ENCODE data around the gene PPIP5K1. TPM values are rescaled to one million over a fixed set of nuclear protein-coding genes. Genes with fewer than 3 reads are reported as not detected.

PPIP5K1 gene
- total RNA-seq, 1 donor from 2014 or later: 64.1 TPM

DNA sequence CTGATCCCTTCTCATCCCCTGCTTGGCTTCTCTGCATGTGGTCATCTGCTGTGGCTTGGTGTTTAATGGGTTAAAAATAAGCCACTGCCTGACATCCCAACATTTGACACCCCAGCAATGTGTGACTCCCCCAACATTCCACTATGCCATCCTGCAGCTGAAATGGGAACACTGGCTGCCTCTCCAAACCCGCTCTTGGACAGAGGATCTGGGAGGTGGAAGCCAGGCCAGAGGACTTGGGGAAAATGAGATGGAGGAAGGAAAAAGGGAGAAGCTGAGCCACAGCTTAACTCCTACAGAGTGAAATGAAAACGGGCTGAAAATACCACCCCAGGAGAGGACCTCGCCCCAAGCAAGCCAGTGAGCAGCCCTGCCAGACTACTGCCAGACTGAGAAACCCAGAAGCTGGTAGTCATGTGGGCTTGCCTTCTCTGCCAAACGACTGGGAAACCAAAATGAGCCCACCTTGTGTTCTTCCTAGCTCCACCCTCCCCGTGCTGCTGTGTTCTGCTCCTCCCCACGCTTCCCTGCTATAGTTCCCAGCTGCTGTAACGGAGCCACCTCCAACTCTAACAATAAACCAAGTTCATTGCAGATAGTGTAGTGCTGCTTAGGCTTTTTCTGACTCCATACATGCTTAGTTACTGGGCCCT, 58.9 kb downstream of the PPIP5K1 start:
- H3K4me3 Mint-ChIP-seq: no peak overlapping the region
- no peak overlapping the region for H3K27ac Mint-ChIP-seq
- peaks cover 5% of the 10 kb centered on the region for H3K36me3 Mint-ChIP-seq (ENCODE audit: low read depth)
- no peaks in the 10 kb centered on the region for H3K9me3 Mint-ChIP-seq
- no peak for DNase-seq (ENCODE audit: low spot score)
- peaks cover 4% of the 10 kb centered on the region for H3K4me1 Mint-ChIP-seq (ENCODE audit: low read depth)
- intact Hi-C loops (cut with micrococcal nuclease): no loop called here
- H3K27me3 Mint-ChIP-seq (ENCODE audit: insufficient read depth): peaks cover 2% of the 10 kb centered on the region

DNA sequence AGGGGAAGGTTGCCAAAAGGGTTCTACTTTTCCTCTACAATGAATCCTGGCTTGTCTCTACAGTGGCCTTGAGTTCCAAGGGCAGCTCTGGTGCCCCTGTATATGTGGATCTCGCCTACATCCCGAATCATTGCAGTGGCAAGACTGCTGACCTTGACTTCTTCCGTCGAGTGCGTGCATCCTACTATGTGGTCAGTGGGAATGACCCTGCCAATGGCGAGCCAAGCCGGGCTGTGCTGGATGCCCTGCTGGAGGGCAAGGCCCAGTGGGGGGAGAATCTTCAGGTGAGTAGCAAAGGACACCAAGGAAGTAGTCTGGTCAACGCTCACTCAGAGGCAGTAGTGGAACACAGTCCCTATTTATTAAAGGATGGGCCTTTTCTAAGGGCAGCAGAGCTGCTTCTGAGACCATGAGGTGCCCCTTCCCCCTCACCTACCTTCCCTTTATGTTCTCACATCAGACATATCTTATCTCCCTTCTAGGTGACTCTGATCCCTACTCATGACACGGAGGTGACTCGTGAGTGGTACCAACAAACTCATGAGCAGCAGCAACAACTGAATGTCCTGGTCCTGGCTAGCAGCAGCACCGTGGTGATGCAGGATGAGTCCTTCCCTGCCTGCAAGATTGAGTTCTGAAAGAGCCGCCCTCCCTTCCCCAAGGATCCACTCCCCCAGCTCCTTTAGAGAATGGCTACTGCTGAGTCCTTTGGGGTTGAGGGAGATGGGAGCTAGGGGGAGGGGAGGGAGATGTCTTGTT, 60.2 kb downstream of the PPIP5K1 start:
- H3K27ac Mint-ChIP-seq: no peak overlapping the region
- intact Hi-C loops (cut with micrococcal nuclease): no loop called here

DNA sequence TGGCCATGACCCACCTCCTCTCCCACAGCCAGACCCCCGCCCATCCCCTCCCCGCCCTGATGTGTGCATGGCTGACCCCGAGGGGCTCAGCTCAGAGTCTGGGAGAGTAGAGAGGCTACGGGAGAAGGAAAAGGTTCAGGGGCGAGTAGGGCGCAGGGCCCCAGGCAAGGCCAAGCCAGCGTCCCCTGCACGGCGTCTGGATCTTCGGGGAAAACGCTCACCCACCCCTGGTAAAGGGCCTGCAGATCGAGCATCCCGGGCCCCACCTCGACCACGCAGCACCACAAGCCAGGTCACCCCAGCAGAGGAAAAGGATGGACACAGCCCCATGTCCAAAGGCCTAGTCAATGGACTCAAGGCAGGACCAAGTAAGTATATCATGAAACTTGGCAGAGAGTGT, 60.9 kb downstream of the PPIP5K1 start:
- intact Hi-C loops (cut with micrococcal nuclease): no loop called here

More for the DNA sequence above, 60.2 kb downstream of the PPIP5K1 start:
- Mint-ChIP-seq H3K36me3 (ENCODE audit: low read depth) (peaks cover 5% of the 10 kb centered on the region), H3K4me3 (no peak overlapping the region), H3K4me1 (ENCODE audit: low read depth) (peaks cover 17% of the 10 kb centered on the region), H3K27me3 (ENCODE audit: insufficient read depth) (peaks cover 2% of the 10 kb centered on the region), H3K9me3 (no peaks in the 10 kb centered on the region)
- no peak for DNase-seq (ENCODE audit: low spot score)

DNA sequence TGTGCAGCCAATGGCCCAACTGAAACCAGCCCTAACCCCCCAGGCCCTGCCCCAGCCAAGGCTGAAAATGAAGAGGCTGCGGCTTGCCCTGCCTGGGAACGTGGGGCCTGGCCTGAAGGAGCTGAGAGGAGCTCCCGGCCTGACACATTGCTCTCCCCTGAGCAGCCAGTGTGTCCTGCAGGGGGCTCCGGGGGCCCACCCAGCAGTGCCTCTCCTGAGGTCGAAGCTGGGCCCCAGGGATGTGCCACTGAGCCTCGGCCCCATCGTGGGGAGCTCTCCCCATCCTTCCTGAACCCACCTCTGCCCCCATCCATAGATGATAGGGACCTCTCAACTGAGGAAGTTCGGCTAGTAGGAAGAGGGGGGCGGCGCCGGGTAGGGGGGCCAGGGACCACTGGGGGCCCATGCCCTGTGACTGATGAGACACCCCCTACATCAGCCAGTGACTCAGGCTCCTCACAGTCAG, 61.4 kb downstream of the PPIP5K1 start:
- H3K36me3 Mint-ChIP-seq (ENCODE audit: low read depth): peaks cover 5% of the 10 kb centered on the region
- intact Hi-C loops (cut with micrococcal nuclease): no loop called here
- H3K9me3 Mint-ChIP-seq: no peaks in the 10 kb centered on the region
- H3K27me3 Mint-ChIP-seq (ENCODE audit: insufficient read depth): peaks cover 2% of the 10 kb centered on the region
- H3K4me3 Mint-ChIP-seq: no peak overlapping the region
- no peak for DNase-seq (ENCODE audit: low spot score)
- H3K27ac Mint-ChIP-seq: no peak overlapping the region
- peaks cover 18% of the 10 kb centered on the region for H3K4me1 Mint-ChIP-seq (ENCODE audit: low read depth)

More for the DNA sequence above, 60.9 kb downstream of the PPIP5K1 start:
- Mint-ChIP-seq H3K27me3 (ENCODE audit: insufficient read depth) (peaks cover 2% of the 10 kb centered on the region), H3K4me1 (ENCODE audit: low read depth) (peaks cover 18% of the 10 kb centered on the region), H3K36me3 (ENCODE audit: low read depth) (peaks cover 5% of the 10 kb centered on the region), H3K27ac (no peak overlapping the region), H3K9me3 (no peaks in the 10 kb centered on the region), H3K4me3 (no peak overlapping the region)
- no peak for DNase-seq (ENCODE audit: low spot score)

- Mint-ChIP-seq H3K4me1 (ENCODE audit: low read depth) (peaks cover 18% of the 10 kb centered on the region), H3K9me3 (no peaks in the 10 kb centered on the region), H3K27me3 (ENCODE audit: insufficient read depth) (peaks cover 2% of the 10 kb centered on the region), H3K4me3 (no peak overlapping the region), H3K36me3 (ENCODE audit: low read depth) (peaks cover 8% of the 10 kb centered on the region), H3K27ac (no peak overlapping the region)
- intact Hi-C loops (cut with micrococcal nuclease): no loop called here
- no peak for DNase-seq (ENCODE audit: low spot score)
Measured at GRCh38 chr15:43527802-43528541, 62.0 kb downstream of the PPIP5K1 start.

DNA sequence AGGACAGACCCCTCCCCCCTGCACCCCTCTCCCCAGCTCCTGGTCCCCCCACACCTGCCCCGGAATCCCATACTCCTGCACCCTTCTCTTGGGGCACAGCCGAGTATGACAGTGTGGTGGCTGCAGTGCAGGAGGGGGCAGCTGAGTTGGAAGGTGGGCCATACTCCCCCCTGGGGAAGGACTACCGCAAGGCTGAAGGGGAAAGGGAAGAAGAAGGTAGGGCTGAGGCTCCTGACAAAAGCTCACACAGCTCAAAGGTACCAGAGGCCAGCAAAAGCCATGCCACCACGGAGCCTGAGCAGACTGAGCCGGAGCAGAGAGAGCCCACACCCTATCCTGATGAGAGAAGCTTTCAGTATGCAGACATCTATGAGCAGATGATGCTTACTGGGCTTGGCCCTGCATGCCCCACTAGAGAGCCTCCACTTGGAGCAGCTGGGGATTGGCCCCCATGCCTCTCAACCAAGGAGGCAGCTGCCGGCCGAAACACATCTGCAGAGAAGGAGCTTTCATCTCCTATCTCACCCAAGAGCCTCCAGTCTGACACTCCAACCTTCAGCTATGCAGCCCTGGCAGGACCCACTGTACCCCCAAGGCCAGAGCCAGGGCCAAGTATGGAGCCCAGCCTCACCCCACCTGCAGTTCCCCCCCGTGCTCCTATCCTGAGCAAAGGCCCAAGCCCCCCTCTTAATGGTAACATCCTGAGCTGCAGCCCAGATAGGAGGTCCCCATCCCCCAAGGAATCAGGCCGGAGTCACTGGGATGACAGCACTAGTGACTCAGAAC, 62.8 kb downstream of the PPIP5K1 start:
- H3K4me1 Mint-ChIP-seq (ENCODE audit: low read depth): peaks cover 18% of the 10 kb centered on the region
- H3K4me3 Mint-ChIP-seq: no peak overlapping the region
- DNase-seq (ENCODE audit: low spot score): no peak
- peaks cover 14% of the 10 kb centered on the region for H3K36me3 Mint-ChIP-seq (ENCODE audit: low read depth)
- H3K27ac Mint-ChIP-seq: no peak overlapping the region
- H3K9me3 Mint-ChIP-seq: no peaks in the 10 kb centered on the region
- intact Hi-C loops (cut with micrococcal nuclease): no loop called here
- peaks cover 2% of the 10 kb centered on the region for H3K27me3 Mint-ChIP-seq (ENCODE audit: insufficient read depth)

- peaks cover 18% of the 10 kb centered on the region for H3K36me3 Mint-ChIP-seq (ENCODE audit: low read depth)
- DNase-seq (ENCODE audit: low spot score): no peak
- H3K27me3 Mint-ChIP-seq (ENCODE audit: insufficient read depth): peaks cover 2% of the 10 kb centered on the region
- peaks cover 18% of the 10 kb centered on the region for H3K4me1 Mint-ChIP-seq (ENCODE audit: low read depth)
- H3K9me3 Mint-ChIP-seq: no peaks in the 10 kb centered on the region
- intact Hi-C loops (cut with micrococcal nuclease): no loop called here
- no peak overlapping the region for H3K27ac Mint-ChIP-seq
- no peak overlapping the region for H3K4me3 Mint-ChIP-seq
Measured at GRCh38 chr15:43526261-43526930, 63.6 kb downstream of the PPIP5K1 start.

GRCh38 chr15:43525131-43525530, 64.9 kb downstream of the PPIP5K1 start:
- no peak for DNase-seq (ENCODE audit: low spot score)
- no peak overlapping the region for H3K4me3 Mint-ChIP-seq
- H3K27me3 Mint-ChIP-seq (ENCODE audit: insufficient read depth): peaks cover 2% of the 10 kb centered on the region
- intact Hi-C loops (cut with micrococcal nuclease): no loop called here
- H3K9me3 Mint-ChIP-seq: no peaks in the 10 kb centered on the region
- H3K36me3 Mint-ChIP-seq (ENCODE audit: low read depth): peaks cover 23% of the 10 kb centered on the region
- H3K4me1 Mint-ChIP-seq (ENCODE audit: low read depth): peaks cover 18% of the 10 kb centered on the region
- H3K27ac Mint-ChIP-seq: peak overlapping the region; percentile 15

GRCh38 chr15:43524254-43524845, 65.7 kb downstream of the PPIP5K1 start:
- peaks cover 18% of the 10 kb centered on the region for H3K4me1 Mint-ChIP-seq (ENCODE audit: low read depth)
- no peak overlapping the region for H3K27ac Mint-ChIP-seq
- H3K4me3 Mint-ChIP-seq: no peak overlapping the region
- DNase-seq (ENCODE audit: low spot score): no peak
- intact Hi-C loops (cut with micrococcal nuclease): no loop called here
- peaks cover 19% of the 10 kb centered on the region for H3K36me3 Mint-ChIP-seq (ENCODE audit: low read depth)
- H3K27me3 Mint-ChIP-seq (ENCODE audit: insufficient read depth): peaks cover 2% of the 10 kb centered on the region
- no peaks in the 10 kb centered on the region for H3K9me3 Mint-ChIP-seq

GRCh38 chr15:43523646-43524045, 66.4 kb downstream of the PPIP5K1 start:
- Mint-ChIP-seq H3K4me3 (no peak overlapping the region), H3K9me3 (no peaks in the 10 kb centered on the region), H3K36me3 (ENCODE audit: low read depth) (peaks cover 19% of the 10 kb centered on the region), H3K27me3 (ENCODE audit: insufficient read depth) (peaks cover 3% of the 10 kb centered on the region), H3K27ac (no peak overlapping the region), H3K4me1 (ENCODE audit: low read depth) (peaks cover 21% of the 10 kb centered on the region)
- intact Hi-C loops (cut with micrococcal nuclease): no loop called here
- DNase-seq (ENCODE audit: low spot score): no peak

GRCh38 chr15:43522247-43522646, 67.8 kb downstream of the PPIP5K1 start:
- Mint-ChIP-seq H3K9me3 (no peaks in the 10 kb centered on the region), H3K27me3 (ENCODE audit: insufficient read depth) (peaks cover 12% of the 10 kb centered on the region), H3K27ac (no peak overlapping the region), H3K4me1 (ENCODE audit: low read depth) (peaks cover 34% of the 10 kb centered on the region), H3K4me3 (no peak overlapping the region), H3K36me3 (ENCODE audit: low read depth) (peaks cover 19% of the 10 kb centered on the region)
- no peak for DNase-seq (ENCODE audit: low spot score)
- intact Hi-C loops (cut with micrococcal nuclease): no loop called here

DNA sequence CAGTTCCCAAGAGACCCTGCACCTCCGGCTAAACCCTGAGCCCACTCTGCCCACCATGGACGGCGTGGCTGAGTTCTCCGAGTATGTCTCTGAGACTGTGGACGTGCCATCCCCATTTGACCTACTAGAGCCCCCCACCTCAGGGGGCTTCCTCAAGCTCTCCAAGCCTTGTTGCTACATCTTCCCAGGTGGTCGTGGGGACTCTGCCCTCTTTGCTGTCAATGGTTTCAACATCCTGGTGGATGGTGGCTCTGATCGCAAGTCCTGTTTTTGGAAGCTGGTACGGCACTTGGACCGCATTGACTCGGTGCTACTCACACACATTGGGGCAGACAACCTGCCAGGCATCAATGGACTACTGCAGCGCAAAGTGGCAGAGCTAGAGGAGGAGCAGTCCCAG, 68.6 kb downstream of the PPIP5K1 start:
- intact Hi-C loops (cut with micrococcal nuclease): no loop called here
- H3K27me3 Mint-ChIP-seq (ENCODE audit: insufficient read depth): peaks cover 12% of the 10 kb centered on the region

More for the DNA sequence above, 68.6 kb downstream of the PPIP5K1 start:
- Mint-ChIP-seq H3K36me3 (ENCODE audit: low read depth) (peaks cover 19% of the 10 kb centered on the region), H3K9me3 (no peaks in the 10 kb centered on the region), H3K4me3 (no peak overlapping the region), H3K27ac (no peak overlapping the region), H3K4me1 (ENCODE audit: low read depth) (peaks cover 41% of the 10 kb centered on the region)
- no peak for DNase-seq (ENCODE audit: low spot score)
